Mesothelial cell of epicardium (in vitro differentiated cells): ENCODE results near the gene KCTD5. TPM values are rescaled to one million over a fixed set of nuclear protein-coding genes. Genes with fewer than 3 reads are reported as not detected.
A peak's percentile ranks its signal among the peaks of the same experiment; 100 is the strongest.

Experiments
- DNase-seq, 2 experiments: peaks; one replicate each; pipeline ENCODE4 v3.0.0; 2021; ENCODE audit warnings: low spot score in 2 of 2; ENCODE audit not compliant: unreplicated experiment in 2 of 2
- H3K27ac Mint-ChIP-seq: 2 replicates; pipeline ENCODE4 v1.8.0; 2021; ENCODE audit warnings: mixed read lengths
- H3K27me3 Mint-ChIP-seq: 2 replicates; pipeline ENCODE4 v1.8.0; 2021; ENCODE audit warnings: low read depth, mixed read lengths
- H3K36me3 Mint-ChIP-seq: 2 replicates; pipeline ENCODE4 v1.8.0; 2021; ENCODE audit warnings: mixed read lengths
- H3K4me1 Mint-ChIP-seq: 2 replicates; pipeline ENCODE4 v1.8.0; 2021; ENCODE audit warnings: mixed read lengths
- H3K4me3 Mint-ChIP-seq: 2 replicates; pipeline ENCODE4 v1.8.0; 2021; ENCODE audit warnings: mild to moderate bottlenecking, moderate library complexity, mixed read lengths
- H3K9me3 Mint-ChIP-seq: 2 replicates; pipeline ENCODE4 v1.8.0; 2021; ENCODE audit warnings: mixed read lengths
- total RNA-seq: library from RNA; stranded (reverse); gene quantifications from 3 replicates; pipeline ENCODE4 v1.2.1, GENCODE V29; 2021
- TF ChIP-seq, protein P1 (sequence below): fragments of 200-600 bp; sonication (generic); IDR thresholded peaks from one replicate; pipeline ENCODE4 v1.5.0; 2021; ENCODE audit warnings: antibody characterized with exemption; ENCODE audit not compliant: unreplicated experiment

KCTD5 gene
- total RNA-seq, 1 donor from 2014 or later: 23.5 TPM

GRCh38 chr16:2748757-2749455 lies 66.6 kb downstream of the KCTD5 start:
- H3K27ac Mint-ChIP-seq: no peak overlapping the region
- no peaks in the 10 kb centered on the region for H3K27me3 Mint-ChIP-seq
- H3K4me1 Mint-ChIP-seq: peaks cover 18% of the 10 kb centered on the region

GRCh38 chr16:2749476-2749875 lies 67.2 kb downstream of the KCTD5 start:
- Mint-ChIP-seq H3K9me3 (no peaks in the 10 kb centered on the region), H3K4me3 (no peak overlapping the region), H3K36me3 (no peaks in the 10 kb centered on the region), H3K4me1 (peaks cover 23% of the 10 kb centered on the region), H3K27me3 (no peaks in the 10 kb centered on the region), H3K27ac (no peak overlapping the region)
- no peak for DNase-seq
- TF ChIP-seq, protein P1, sequence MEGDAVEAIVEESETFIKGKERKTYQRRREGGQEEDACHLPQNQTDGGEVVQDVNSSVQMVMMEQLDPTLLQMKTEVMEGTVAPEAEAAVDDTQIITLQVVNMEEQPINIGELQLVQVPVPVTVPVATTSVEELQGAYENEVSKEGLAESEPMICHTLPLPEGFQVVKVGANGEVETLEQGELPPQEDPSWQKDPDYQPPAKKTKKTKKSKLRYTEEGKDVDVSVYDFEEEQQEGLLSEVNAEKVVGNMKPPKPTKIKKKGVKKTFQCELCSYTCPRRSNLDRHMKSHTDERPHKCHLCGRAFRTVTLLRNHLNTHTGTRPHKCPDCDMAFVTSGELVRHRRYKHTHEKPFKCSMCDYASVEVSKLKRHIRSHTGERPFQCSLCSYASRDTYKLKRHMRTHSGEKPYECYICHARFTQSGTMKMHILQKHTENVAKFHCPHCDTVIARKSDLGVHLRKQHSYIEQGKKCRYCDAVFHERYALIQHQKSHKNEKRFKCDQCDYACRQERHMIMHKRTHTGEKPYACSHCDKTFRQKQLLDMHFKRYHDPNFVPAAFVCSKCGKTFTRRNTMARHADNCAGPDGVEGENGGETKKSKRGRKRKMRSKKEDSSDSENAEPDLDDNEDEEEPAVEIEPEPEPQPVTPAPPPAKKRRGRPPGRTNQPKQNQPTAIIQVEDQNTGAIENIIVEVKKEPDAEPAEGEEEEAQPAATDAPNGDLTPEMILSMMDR: no peak

More at GRCh38 chr16:2748757-2749455, 66.6 kb downstream of the KCTD5 start:
- no peak for DNase-seq
- no peaks in the 10 kb centered on the region for H3K36me3 Mint-ChIP-seq
- no peak overlapping the region for H3K4me3 Mint-ChIP-seq
- no peaks in the 10 kb centered on the region for H3K9me3 Mint-ChIP-seq
- TF ChIP-seq, protein P1: no peak

DNA sequence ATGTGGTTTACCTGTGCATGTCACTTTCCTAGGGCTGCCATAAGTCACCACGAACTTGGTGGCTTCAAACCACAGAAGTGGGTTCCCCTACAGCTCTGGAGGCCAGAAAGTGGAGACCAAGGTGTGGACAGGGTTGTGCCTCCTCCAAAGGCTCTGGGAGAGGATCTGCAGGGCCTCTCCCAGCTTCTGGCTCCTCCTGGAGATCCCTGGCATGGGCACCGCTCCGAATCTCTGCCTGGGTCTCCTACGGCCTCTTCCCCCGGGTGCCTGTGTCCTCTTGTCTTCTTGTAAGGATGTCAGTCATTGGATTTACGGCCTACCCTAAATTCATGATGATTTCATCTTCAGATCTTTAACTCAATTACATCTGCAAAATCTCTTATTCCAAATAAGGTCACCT lies 67.6 kb downstream of the KCTD5 start:
- Mint-ChIP-seq H3K4me3 (peak overlapping the region; percentile 80), H3K4me1 (peaks cover 28% of the 10 kb centered on the region), H3K27ac (peak overlapping the region; percentile 100), H3K27me3 (no peaks in the 10 kb centered on the region), H3K36me3 (no peaks in the 10 kb centered on the region), H3K9me3 (no peaks in the 10 kb centered on the region)
- no peak for DNase-seq
- TF ChIP-seq, protein P1: no peak

DNA sequence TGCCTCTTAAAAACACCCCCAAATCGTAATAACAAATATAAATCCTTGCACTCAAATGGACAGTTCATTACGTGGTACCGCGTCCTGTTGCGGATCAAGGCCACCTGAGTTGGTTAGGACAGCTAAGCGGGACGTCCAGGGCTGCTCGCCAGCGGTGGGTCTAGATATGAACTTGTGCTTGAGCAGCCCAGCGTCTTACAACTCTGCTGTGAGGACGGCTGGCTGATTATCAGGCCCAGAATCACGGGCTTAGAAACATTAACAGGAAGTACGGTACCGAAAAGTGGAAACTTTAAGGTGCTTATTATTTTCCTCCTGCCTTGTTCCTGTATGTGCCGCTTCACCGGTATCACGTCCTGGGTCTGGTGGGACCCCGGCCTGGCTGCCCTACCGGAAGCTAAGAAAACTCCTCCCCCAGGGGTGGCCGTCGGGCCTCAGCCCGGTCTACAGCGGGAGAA lies 69.3 kb downstream of the KCTD5 start:
- H3K36me3 Mint-ChIP-seq: peaks cover 3% of the 10 kb centered on the region
- H3K4me3 Mint-ChIP-seq: peak overlapping the region; percentile 80
- no peaks in the 10 kb centered on the region for H3K9me3 Mint-ChIP-seq
- H3K4me1 Mint-ChIP-seq: peaks cover 42% of the 10 kb centered on the region
- peak in 1 of 2 experiments; percentile 42 for DNase-seq
- TF ChIP-seq, protein P1: no peak
- no peaks in the 10 kb centered on the region for H3K27me3 Mint-ChIP-seq
- H3K27ac Mint-ChIP-seq: peak overlapping the region; percentile 100

GRCh38 chr16:2752035-2752849 lies 69.9 kb downstream of the KCTD5 start, which contains the start of gene SRRM2:
TSS of gene SRRM2 (plus strand) at chr16:2752638. CDS start at chr16:2756365, 3,727 bp downstream.
- peaks cover 47% of the 10 kb centered on the region for H3K4me1 Mint-ChIP-seq
- TF ChIP-seq, protein P1: no peak
- H3K4me3 Mint-ChIP-seq: peak within 1 kb of the TSS; percentile 80
- DNase-seq: peak; percentile 88 to 95
- no peaks in the 10 kb centered on the region for H3K9me3 Mint-ChIP-seq
- H3K27ac Mint-ChIP-seq: peak within 1 kb of the TSS; percentile 100
- no peaks in the 10 kb centered on the region for H3K27me3 Mint-ChIP-seq
- H3K36me3 Mint-ChIP-seq: peaks cover 7% of the 10 kb centered on the region
